Keratinocyte (primary cell): ENCODE measurements around the gene MC1R.

Experiments used
- CTCF ChIP-seq, 3 experiments: IDR thresholded peaks in 1 of 3; conservative IDR thresholded peaks in 1 of 3; optimal IDR thresholded peaks in 1 of 3; 2 replicates in 2 of 3; 3 replicates in 1 of 3; pipeline versions ENCODE3 to v1.5.1; 2011; ENCODE audit warnings: low read length in 3 of 3, mild to moderate bottlenecking in 3 of 3, moderate library complexity in 2 of 3, control low read depth in 1 of 3, inconsistent platforms in 1 of 3; ENCODE audit not compliant: insufficient read depth in 2 of 3; ENCODE audit errors: extremely low read depth in 1 of 3
- EZH2 ChIP-seq: IDR thresholded peaks from one replicate; pipeline ENCODE4 v1.6.1; 2012; ENCODE audit warnings: inconsistent platforms, mild to moderate bottlenecking, low read length, moderate library complexity

- TF ChIP-seq CTCF (optimal IDR thresholded peaks at IDR 0.05 in 1 of 3, IDR thresholded peaks at IDR 0.05 in 1 of 3, conservative IDR thresholded peaks at IDR 0.05 in 1 of 3; ENCODE audit: extremely low read depth in 1 of 3, insufficient read depth in 2 of 3, low read length in 3 of 3), result no peak
- no peak for TF ChIP-seq EZH2
Observed at GRCh38 chr16:89895482-89896250, 23.0 kb upstream of the MC1R start.
